HG02938 (cell line): ENCODE results near the gene NEO1.
"Not testable (repeated sequence)": the region's sequence is repeated elsewhere in the genome, so short reads cannot be mapped to it uniquely, and the experiment has no call there.

ENCODE experiments used
- ATAC-seq: cut with Tn5 transposase; IDR thresholded peaks from one replicate; pipeline ENCODE4 v1.9.1; 2021; ENCODE audit warnings: mild to moderate bottlenecking, moderate library complexity; ENCODE audit not compliant: unreplicated experiment

The NEO1 gene

GRCh38 chr15:73195166-73195565 lies 142.9 kb downstream of the NEO1 start:
- ATAC-seq: no peak

GRCh38 chr15:73196113-73196512 lies 143.8 kb downstream of the NEO1 start:
- no peak for ATAC-seq

- no peak for ATAC-seq
These were observed 148.1 kb downstream of the NEO1 start for GRCh38 chr15:73200339-73200738.

GRCh38 chr15:73210630-73211029 lies 158.4 kb downstream of the NEO1 start:
- no peak for ATAC-seq

- no peak for ATAC-seq
These were observed 160.2 kb downstream of the NEO1 start for GRCh38 chr15:73212424-73212823.

GRCh38 chr15:73221450-73221849 lies 169.2 kb downstream of the NEO1 start:
- not testable (repeated sequence) for ATAC-seq

GRCh38 chr15:73225358-73226015 lies 173.2 kb downstream of the NEO1 start:
- ATAC-seq: no peak

GRCh38 chr15:73226093-73226814 lies 174.0 kb downstream of the NEO1 start:
- no peak for ATAC-seq

- no peak for ATAC-seq
These were observed 175.3 kb downstream of the NEO1 start for GRCh38 chr15:73227433-73228056.

- ATAC-seq: no peak
These were observed 175.9 kb downstream of the NEO1 start for GRCh38 chr15:73228128-73228646.

GRCh38 chr15:73231661-73232419 lies 179.6 kb downstream of the NEO1 start:
- no peak for ATAC-seq

- ATAC-seq: no peak
These were observed 180.5 kb downstream of the NEO1 start for GRCh38 chr15:73232776-73233175.

- no peak for ATAC-seq
These were observed 181.4 kb downstream of the NEO1 start for GRCh38 chr15:73233623-73234022.

GRCh38 chr15:73237910-73238309 lies 185.6 kb downstream of the NEO1 start:
- no peak for ATAC-seq

- ATAC-seq: no peak
These were observed 187.4 kb downstream of the NEO1 start for GRCh38 chr15:73239564-73240215.

GRCh38 chr15:73240866-73241499 lies 188.7 kb downstream of the NEO1 start:
- no peak for ATAC-seq

GRCh38 chr15:73244333-73244732 lies 192.1 kb downstream of the NEO1 start:
- ATAC-seq: no peak

GRCh38 chr15:73246439-73246838 lies 194.2 kb downstream of the NEO1 start:
- ATAC-seq: no peak

GRCh38 chr15:73246898-73247297 lies 194.6 kb downstream of the NEO1 start:
- ATAC-seq: no peak

GRCh38 chr15:73247331-73247730 lies 195.1 kb downstream of the NEO1 start:
- ATAC-seq: no peak
